ENCODE measurements around the gene CDCA8.

The CDCA8 gene

DNA sequence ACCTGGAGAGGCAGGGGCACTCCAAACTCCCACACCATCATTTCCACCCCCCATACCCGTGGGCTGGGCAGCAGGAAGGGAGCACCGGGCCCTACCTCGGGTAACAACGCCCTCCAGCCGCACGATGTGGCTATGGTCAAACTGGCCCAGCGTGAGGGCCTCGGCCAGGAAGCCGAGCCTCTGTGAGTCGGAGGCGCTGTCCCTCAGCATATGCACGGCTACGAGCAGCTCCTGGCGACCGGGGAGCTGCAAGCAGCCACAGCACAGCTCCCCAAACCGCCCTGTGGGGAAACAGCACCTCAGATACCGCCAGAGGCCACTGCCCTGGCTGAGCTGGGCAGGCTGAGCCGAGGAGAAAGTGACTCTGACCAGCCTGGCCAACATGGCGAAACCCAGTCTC lies 29.2 kb downstream of the CDCA8 start:
- TF ChIP-seq, protein P1, sequence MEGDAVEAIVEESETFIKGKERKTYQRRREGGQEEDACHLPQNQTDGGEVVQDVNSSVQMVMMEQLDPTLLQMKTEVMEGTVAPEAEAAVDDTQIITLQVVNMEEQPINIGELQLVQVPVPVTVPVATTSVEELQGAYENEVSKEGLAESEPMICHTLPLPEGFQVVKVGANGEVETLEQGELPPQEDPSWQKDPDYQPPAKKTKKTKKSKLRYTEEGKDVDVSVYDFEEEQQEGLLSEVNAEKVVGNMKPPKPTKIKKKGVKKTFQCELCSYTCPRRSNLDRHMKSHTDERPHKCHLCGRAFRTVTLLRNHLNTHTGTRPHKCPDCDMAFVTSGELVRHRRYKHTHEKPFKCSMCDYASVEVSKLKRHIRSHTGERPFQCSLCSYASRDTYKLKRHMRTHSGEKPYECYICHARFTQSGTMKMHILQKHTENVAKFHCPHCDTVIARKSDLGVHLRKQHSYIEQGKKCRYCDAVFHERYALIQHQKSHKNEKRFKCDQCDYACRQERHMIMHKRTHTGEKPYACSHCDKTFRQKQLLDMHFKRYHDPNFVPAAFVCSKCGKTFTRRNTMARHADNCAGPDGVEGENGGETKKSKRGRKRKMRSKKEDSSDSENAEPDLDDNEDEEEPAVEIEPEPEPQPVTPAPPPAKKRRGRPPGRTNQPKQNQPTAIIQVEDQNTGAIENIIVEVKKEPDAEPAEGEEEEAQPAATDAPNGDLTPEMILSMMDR (IDR thresholded peaks at IDR 0.05; ENCODE audit: low read depth, low read length), result no peak
- no peak for DNase-seq (ENCODE audit: extremely low read depth, low read depth)

DNA sequence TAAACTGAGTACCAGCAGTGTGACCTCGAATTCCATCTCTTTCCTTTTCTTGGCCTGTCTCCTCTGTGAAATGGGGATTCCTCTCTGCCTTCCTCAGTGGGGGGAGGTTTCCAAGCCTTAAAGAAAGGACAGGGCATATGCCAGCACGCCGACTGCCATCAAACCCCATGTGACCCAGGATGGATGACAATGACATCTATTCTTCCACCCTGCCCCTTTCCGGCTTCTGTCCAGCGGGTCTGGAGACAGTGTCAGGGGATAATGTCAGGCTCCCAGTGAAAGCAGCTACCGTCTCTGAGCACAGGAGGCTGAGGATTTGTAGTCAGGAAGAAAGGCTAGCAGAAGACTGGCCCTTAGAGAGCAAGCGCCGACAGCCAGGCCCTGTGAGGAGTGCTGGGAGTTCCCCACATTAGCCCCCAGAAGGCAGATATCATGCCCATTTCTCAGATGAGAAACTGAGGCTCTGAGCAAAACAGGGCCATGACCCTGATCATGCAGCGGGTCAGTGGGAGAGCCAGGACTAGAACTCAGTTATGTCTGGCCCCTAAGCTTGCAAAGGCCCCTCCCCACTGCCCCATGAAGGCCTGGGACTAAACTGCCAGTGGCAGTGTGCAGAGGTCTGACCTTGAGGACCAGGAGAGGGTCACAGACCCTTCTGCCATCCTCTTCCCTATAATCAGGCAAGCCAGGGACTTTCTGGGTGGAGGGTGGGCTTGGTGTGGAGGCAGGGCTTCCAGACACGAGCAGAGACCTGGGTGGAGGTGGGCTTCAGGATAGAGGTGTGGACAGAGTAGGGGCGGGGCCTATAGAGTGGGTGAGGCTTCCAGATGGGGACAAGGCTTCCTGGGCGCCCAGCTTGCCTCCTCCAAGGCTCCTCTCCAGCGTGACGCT lies 30.1 kb downstream of the CDCA8 start:
- no peak for DNase-seq (ENCODE audit: extremely low read depth, low read depth)

DNA sequence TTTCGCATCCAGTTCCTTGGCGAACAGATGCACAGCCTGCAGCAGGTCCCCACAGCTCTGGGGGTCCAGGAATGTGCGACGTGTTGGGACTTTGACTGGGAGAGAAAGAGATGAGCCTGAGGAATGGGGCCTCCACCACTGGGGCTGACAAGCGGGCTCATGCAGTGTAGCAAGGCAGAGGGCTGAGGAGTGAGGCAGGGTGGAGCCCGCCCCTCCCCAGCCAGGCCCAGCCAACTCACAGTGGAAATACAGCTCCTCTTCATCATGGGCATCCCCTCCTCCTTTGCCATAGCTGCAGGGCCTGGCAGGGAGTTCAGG lies 30.7 kb downstream of the CDCA8 start:
- DNase-seq (ENCODE audit: extremely low read depth, low read depth), result no peak
- TF ChIP-seq, protein P1 (IDR thresholded peaks at IDR 0.05; ENCODE audit: low read depth, low read length), result no peak

More for the DNA sequence above, 30.1 kb downstream of the CDCA8 start:
- TF ChIP-seq, protein P1 (IDR thresholded peaks at IDR 0.05; ENCODE audit: low read depth, low read length), result no peak

DNA sequence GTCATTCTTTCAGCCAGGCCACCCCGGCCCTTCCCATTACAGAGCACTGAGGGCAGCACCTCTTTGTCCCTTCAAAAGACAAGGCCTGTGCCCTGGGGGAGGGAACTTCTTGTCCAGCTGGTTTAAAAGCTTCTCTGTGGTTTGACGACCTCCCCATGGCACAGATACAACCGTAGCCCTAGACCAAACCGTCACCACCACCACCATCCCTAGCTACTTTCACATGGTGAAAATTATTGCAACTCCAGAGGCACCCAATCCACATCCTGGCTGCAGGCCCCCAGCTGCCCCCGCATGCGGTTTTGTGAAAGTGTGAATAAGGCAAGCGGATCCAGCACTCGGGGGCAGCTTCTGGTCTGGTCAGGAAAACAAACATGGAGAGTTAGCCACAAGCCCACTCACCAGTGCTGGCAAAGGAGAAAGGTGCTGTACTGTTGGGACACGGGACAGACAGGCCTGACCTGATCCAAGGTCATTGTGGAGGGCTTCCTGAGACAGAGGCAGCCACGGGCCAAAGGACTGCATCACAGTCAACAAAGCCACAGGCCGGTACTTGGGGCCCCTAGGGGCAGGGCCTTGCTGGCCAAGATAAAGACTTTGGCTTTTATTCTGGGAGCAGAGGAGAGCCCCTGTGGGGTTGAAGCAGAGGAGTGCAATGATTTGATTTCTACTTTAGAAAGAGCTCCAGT lies 31.2 kb downstream of the CDCA8 start:
- no peak for DNase-seq (ENCODE audit: extremely low read depth, low read depth)
- TF ChIP-seq, protein P1 (IDR thresholded peaks at IDR 0.05; ENCODE audit: low read depth, low read length), result no peak

DNA sequence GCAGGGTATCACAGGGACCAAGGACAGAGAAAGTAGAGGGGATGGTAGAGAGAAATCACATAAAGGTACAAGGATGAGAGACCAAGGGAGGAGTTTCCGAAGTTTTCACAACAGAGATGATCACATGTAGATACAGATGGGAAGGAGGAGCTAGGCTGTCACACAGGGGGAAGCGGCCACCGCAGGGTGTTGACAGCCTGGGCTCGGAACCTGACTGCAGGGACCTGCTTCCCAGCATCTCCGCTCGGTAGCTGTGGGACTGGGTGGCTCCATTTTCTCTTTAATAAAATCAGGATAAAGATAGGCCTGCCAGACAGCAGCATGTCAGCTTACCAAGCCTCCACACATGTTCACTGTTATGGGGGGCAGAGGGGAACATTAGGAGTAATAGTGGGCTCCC lies 32.3 kb downstream of the CDCA8 start:
- no peak for DNase-seq (ENCODE audit: extremely low read depth, low read depth)
- TF ChIP-seq, protein P1 (IDR thresholded peaks at IDR 0.05; ENCODE audit: low read depth, low read length), result no peak

DNA sequence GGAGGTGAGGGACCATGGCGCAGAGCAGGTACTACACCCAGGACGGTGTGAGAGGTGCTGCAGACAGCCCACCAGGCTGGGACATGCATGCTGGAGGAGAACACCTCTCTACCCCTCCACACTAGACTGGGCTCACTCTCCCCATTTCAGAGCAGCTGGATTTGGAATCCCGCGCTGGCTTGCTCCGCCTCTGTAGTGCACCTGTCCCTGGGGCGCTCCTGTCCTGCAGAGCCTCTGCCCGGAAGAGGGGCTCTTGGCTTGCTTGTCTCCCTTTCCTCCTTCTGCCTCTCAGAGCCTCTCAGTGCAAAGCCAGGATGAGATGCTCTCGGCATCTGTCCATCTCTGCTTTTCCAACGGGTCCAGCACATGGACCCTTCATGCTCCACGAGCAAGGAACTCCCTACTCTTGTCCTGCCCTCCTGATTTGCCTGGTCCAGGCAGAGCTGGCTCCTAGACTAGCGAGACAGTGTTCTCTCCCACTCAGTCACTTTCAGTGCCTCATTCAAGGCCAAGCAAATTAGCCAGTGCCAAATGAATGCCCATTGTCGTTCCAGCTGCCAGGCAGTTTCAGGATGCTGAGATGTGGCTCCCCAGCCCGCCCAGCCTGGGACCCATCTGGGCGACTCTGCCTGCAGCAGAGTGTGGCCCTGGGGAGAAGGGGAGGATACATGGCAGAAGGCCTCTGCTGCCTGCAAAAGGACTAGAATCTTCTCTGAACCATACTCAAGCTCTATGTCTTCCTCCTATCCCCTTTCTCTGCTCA lies 33.7 kb downstream of the CDCA8 start:
- DNase-seq (ENCODE audit: extremely low read depth, low read depth), result no peak
- TF ChIP-seq, protein P1 (IDR thresholded peaks at IDR 0.05; ENCODE audit: low read depth, low read length), result no peak
